ENCODE measurements around the gene ZNRF2.
A peak's percentile ranks its signal among the peaks of the same experiment; 100 is the strongest.
"Not testable (repeated sequence)": the region's sequence is repeated elsewhere in the genome, so short reads cannot be mapped to it uniquely, and the experiment has no call there.

Gene ZNRF2

DNA sequence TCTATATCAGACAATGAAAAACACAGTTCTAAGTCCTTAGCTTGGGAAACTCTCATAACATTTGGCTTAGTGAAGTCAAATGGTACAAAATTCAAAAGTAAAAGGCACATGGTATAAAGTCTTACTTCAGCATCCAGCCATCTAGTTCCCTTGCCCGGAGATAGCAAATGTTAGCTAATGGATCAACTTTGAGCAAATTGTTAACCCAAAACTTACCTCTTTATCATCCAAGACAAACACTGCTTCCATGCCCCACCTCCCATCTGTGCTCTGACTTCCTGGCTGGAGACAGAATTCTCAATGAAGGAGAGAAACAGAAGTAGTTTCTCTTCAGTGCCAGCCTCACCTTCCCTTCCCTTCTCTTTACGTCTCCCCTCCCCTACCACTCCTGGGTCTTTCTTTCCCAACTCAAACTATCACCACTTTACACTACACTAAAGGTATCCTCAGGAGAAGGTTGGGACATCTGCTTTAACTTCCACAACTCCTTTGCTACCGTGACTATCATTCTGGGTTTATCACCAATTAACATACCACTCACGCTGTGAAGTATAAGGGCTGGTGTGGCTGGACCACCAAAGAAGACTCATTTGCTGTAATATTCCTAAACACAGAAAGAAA, 21.2 kb upstream of the ZNRF2 start:
- DNase-seq, result no peak

GRCh38 chr7:30264052-30264451, 20.3 kb upstream of the ZNRF2 start:
- DNase-seq, result no peak

DNA sequence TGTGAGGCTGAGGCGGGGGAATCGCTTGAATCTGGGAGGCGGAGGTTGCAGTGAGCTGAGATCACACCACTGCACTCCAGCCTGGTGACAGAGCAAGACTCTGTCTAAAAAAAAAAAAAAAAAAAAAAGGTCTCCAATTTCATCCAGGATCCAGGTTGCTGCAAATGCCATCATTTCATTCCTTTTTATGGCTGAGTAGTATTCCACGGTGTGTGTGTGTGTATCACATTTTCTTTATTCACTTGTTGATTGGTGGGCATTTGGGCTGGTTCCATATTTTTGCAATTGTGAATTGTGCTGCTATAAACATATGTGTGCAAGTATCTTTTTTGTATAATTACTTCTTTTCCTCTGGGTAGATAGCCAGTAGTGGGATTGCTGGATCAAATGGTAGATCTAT, 19.2 kb upstream of the ZNRF2 start:
- not testable (repeated sequence) for DNase-seq

DNA sequence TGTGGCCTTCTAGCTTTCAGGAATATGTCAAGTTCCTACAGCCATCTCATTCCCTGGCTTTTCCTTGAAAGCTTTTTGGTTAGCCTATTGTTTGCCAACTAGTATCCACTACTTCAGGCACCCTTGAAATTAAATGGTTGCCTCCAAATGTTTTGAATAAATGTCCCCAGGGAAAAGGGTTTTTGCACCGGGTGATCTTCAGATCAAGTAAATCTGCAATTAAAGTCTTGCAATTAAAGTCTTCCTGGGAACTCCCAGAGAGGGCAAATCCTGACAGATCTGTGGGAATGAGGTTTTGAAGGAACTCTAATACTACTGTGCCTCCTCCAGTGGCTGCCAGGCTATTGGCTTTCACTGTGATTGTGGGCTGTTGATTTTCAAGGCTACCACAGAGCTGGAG, 17.7 kb upstream of the ZNRF2 start:
- DNase-seq, result no peak

DNA sequence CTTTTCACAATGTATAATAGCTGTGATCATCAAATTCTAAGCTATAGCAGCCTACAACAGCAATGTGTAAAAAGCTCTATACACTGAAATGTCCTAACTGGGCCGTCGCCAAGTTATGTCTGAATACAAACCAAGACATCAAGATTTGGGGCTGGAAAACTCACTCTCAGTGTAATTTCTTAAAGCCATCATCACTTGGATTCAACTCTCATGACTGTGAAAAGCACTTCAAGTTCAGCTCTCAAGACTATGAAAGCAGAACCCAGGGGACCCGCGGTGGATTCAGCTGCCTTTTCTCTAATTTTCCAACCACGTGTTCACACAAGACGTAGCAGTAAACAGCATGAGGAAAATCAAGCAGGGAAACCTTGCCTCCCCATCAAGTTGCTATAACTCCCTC, 15.8 kb upstream of the ZNRF2 start:
- no peak for DNase-seq

DNA sequence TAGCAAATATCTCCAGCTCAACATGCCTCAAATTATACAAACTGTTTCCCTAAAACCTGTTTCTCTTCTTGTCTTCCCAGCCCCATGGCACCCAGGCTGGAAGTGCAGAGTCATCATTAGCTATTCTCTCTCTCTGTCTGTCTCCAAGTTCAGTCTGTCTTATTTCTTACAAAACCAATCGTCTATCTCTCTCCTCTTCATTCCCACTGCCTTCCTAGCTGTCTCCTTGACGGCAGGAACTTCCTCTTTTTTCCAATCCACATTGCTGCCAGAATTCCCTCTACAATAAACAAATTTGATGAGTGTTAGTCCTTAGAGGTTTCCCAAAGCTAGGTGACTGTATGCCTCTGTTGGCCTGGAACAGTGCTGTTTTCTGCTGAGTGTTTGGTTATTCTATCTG, 14.9 kb upstream of the ZNRF2 start:
- no peak for DNase-seq

- DNase-seq, result no peak
These were observed 13.5 kb upstream of the ZNRF2 start for GRCh38 chr7:30270921-30271320.

DNA sequence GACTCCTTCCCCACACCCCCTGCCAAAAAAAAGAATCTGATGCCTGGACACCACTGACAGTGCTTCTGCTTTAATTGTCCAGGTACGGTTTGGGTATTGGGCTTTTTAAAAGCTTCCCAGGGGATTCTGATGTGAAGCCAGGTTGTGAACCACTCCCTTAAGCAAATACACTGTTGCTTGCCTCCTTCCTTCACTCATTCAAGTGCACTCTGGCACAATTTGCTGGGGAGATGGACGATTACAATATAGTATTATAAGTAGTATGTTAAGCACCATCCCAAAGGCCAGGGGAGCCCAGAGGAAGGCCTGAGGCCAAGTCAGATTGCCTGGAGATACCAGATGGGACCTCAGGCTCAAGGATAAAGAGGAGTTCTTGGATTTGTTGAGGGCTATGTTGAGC, 12.3 kb upstream of the ZNRF2 start:
- DNase-seq, result no peak

GRCh38 chr7:30273552-30273951, 10.8 kb upstream of the ZNRF2 start:
- DNase-seq, result no peak

DNA sequence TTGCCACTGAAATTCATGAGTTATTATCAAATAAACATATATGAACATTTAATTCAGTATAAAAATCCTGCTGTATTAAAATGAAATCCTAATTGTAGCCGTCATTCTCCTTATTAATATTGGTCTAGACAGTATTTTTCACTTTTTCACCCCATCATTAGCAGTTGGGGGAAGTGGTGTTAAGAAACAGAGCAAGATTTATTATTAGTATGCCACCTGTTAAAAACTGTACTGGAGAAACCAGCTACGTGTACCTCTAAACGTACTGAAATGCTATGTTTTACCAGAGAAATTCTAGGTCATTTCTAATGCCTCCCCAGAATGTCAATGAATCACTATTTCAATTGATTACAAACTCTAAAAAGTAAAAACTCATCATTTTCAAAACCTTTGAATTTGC, 9.8 kb upstream of the ZNRF2 start:
- DNase-seq, result no peak

DNA sequence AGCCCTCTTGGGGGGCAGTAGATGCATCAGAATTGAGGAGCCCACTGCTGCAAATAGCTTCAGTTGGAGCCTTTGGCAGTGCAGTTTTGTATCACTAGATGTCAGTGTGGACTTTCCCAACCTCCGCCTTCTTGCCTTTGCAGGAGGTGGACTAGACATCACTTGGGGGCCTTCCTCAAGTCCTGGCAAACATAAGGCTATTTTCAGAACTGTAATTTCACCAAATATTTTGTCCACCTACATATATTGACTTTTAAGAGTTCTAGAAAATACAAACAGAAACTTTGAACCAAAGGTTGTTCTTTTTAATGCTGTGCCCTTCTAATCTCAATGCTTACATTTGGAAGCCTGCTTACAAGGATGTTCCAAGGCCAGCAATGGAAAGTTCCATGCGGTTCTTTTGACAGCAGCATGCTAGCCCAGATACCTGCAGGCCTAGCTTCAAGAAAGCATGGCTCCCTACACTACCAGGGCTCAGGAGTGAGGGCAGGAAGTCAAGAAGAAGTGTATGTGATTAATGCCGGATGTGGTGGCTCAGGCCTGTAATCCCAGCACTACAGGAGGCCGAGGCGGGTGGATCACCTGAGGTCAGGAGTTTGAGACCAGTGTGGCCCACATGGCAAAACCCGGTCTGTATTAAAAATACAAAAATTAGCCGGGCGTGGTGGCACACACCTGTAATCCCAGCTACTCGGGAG, 8.0 kb upstream of the ZNRF2 start:
- DNase-seq, result peak; percentile 50 to 68

DNA sequence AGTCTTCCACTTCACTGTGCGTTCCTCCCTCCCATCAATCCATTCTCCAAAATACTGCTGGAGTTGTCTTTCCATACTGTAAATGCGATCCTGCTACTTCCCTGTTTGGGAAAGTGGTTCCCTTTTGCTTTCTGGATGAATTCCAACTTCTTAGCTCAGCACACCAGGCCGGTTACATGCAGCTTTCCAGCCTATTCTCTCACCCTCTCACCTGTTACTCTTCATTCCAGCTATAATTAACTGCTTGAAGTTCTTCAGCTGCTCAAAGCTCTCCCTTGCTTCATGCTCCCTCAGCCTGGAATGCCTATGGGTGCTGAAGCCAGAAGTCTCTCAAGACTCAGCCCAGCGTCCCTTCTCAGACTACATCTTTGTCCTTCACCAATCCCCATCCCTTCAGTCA, 6.0 kb upstream of the ZNRF2 start:
- no peak for DNase-seq

- DNase-seq, result no peak
These were observed 5.3 kb upstream of the ZNRF2 start for GRCh38 chr7:30278849-30279652.

DNA sequence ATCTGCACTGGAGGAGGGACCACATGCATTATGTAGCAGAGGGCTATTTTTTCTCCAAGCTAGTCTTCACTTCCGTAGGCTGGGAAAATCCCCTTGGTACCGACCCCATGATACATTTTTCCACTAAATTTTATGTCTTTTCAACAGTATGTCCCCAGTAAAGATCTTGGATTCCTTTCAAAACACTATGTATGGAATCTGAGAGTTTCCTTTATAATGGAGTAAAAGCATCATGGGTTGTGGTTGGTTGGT, 4.8 kb upstream of the ZNRF2 start:
- no peak for DNase-seq

GRCh38 chr7:30280631-30281030, 3.8 kb upstream of the ZNRF2 start:
- no peak for DNase-seq

DNA sequence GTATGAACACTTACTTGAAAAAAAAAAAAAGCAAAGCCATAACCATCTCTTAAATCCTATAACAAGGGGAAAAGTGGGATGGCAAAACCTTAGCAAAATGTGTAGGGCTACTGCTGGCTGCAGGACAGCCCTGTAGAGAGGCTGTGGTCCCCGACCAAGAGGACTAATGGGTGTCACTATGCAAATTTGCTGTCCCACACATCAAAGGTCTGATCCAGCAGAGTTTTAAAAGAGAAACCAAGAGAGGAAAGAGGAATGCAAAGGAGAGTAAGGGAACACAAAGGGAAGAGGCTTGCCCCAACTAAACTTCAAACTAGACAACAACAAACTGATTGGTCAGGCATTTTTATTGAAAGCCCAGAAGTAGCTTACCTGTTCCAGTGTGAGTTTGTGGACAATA, 3.1 kb upstream of the ZNRF2 start:
- no peak for DNase-seq

DNA sequence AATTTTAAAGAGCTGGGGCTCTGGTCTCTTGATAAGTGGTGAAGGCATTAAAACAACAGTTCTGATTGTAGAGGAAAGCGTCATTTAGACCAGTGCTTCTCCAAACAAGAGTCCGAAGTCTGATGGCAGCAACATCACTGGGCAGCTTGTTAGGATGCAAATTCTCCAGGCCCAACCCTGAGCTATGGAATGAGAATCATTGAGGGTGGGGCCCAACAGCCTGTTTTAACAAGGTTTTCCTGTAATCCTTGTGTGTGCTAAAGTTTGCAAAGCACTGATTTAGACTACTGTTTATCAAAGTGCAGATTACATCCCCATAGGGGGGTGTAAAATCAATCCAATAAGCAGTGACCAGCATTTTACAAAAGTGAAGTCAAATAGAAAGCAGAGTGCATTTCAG, 2.6 kb upstream of the ZNRF2 start:
- DNase-seq, result no peak

GRCh38 chr7:30282735-30283134, 1.7 kb upstream of the ZNRF2 start:
- no peak for DNase-seq

GRCh38 chr7:30285067-30285535, 704 bp downstream of the ZNRF2 start:
- DNase-seq, result no peak

- no peak for DNase-seq
These were observed 1.3 kb downstream of the ZNRF2 start for GRCh38 chr7:30285536-30286284.

DNA sequence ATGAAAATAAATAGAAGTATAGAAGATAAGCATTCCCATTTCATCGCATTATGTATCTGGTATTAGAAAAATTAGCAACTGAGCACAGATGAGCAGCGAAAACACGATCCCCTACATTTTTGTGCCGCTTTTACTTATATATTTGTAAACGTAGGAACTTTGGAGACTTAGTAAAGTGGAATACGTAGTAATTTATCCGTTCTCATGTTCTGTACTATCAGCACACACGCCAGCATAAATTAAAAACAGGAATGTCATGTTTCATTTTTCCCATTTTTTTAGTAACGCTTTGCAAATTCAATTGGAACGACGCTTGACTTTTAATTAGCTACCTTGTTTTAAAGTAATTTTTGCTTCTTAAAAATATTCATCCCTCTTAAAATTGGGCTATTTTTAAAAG, 2.4 kb downstream of the ZNRF2 start:
- no peak for DNase-seq

GRCh38 chr7:30287625-30288024, 3.2 kb downstream of the ZNRF2 start:
- not testable (repeated sequence) for DNase-seq

DNA sequence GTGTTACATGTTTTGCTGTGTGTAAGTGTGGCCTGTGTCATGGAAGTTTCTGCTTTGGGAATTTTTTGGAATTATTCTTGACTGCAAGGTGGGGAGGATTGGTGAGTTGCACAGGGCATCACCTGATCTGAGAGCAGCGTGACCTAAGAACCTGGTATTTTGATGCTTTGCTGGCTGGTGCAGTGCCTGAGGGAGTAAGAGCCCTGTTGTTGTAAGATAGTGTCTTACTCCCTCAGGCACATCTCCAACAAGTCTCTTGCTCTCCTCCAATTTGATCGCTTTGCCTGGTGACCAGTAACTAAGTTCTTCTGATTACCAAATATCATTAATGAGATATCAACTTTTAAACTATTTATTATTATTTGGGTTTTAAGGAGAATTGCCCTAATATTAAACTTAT, 5.2 kb downstream of the ZNRF2 start:
- not testable (repeated sequence) for DNase-seq

DNA sequence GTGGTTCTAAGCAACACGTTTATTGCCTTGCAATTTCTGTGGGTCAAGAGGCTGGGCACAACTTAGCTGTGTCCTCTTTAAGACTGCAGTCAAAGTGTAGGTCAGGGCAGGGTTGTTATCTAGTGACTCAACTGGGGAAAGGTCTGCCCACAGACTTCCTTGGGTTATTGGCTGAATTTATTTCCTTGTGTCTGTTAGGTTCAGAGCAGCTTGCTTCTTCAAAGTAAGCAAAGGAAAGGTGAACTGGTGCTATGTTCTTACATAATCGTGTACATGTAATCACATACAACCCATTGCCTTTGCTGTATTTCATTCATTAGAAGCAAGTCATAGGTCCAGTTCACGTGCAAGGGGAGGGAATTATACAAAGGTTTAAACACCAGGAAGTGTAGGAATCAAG, 5.9 kb downstream of the ZNRF2 start:
- not testable (repeated sequence) for DNase-seq
